PC-3 (cell line): Measurements from ENCODE around the gene POLR2C. TPM values are rescaled to one million over a fixed set of nuclear protein-coding genes. Genes with fewer than 3 reads are reported as not detected.

Experiments used
- ATAC-seq: fragments of 200-7000 bp; cut with Tn5 transposase; 2 replicates; pipeline ENCODE4 v1.9.1; 2020; ENCODE audit warnings: mild to moderate bottlenecking, moderate library complexity
- BruUV-seq: library from RNA; stranded (reverse); fragments of 400-500 nt; replicated peaks from 2 replicates; lab custom pipeline; 2021; lab: Mats Ljungman, UMichigan
- CTCF ChIA-PET: fragments of 300-600 bp; sonication (Branson Sonifier 250); formaldehyde crosslinking; loops from one replicate; lab custom pipeline; 2022; ENCODE audit warnings: antibody characterized with exemption; lab: Charles Lee
- POLR2A ChIA-PET: fragments of 300-600 bp; sonication (Branson Sonifier 250); formaldehyde crosslinking; loops from one replicate; lab custom pipeline; 2022; ENCODE audit warnings: antibody characterized with exemption; ENCODE audit not compliant: unreplicated experiment; lab: Charles Lee
- DNase-seq: peaks from one replicate; pipeline ENCODE4 v3.0.0-alpha.2; 2015
- H2AFZ ChIP-seq: fragments of 300-600 bp; sonication (generic); 2 replicates; pipeline ENCODE4 v1.6.0; 2016; ENCODE audit warnings: antibody characterized with exemption, low read length
- H3F3A ChIP-seq: fragments of 300-600 bp; sonication (generic); one replicate; pipeline ENCODE4 v1.6.0; 2017; ENCODE audit warnings: antibody characterized with exemption, low read length, control low read depth, mild to moderate bottlenecking; ENCODE audit not compliant: unreplicated experiment
- H3K27ac ChIP-seq: fragments of 300-600 bp; sonication (generic); 2 replicates; pipeline ENCODE4 v1.5.1; 2016; ENCODE audit warnings: mild to moderate bottlenecking, low read length
- H3K27me3 ChIP-seq: fragments of 300-600 bp; sonication (generic); 2 replicates; pipeline ENCODE4 v1.6.1; 2016; ENCODE audit warnings: low read length, mixed read lengths
- H3K36me3 ChIP-seq: fragments of 300-600 bp; sonication (generic); 2 replicates; pipeline ENCODE4 v1.6.1; 2016; ENCODE audit warnings: low read depth, mixed run types, low read length, mixed read lengths
- H3K4me1 ChIP-seq: fragments of 300-600 bp; sonication (generic); 2 replicates; pipeline ENCODE4 v1.5.1; 2016; ENCODE audit warnings: low read length; ENCODE audit not compliant: insufficient read depth
- H3K4me2 ChIP-seq: fragments of 300-600 bp; sonication (generic); 2 replicates; pipeline ENCODE4 v1.6.0; 2016; ENCODE audit warnings: low read length
- H3K4me3 ChIP-seq: fragments of 300-600 bp; sonication (generic); 2 replicates; pipeline ENCODE4 v1.5.1; 2016; ENCODE audit warnings: mild to moderate bottlenecking, low read length, mixed read lengths
- H3K79me2 ChIP-seq: fragments of 300-600 bp; sonication (generic); 2 replicates; pipeline ENCODE4 v1.6.1; 2017; ENCODE audit warnings: low read length, mixed read lengths
- H3K9ac ChIP-seq: fragments of 300-600 bp; sonication (generic); 2 replicates; pipeline ENCODE4 v1.6.0; 2016; ENCODE audit warnings: mild to moderate bottlenecking, low read length
- H3K9me2 ChIP-seq: fragments of 300-600 bp; sonication (generic); replicated peaks from 2 replicates; pipeline ENCODE4 v1.6.1; 2016; ENCODE audit warnings: mixed run types, low read length, mixed read lengths
- H3K9me3 ChIP-seq: fragments of 300-600 bp; sonication (generic); 2 replicates; pipeline ENCODE4 v1.6.1; 2016; ENCODE audit warnings: low read length, mixed read lengths
- H4K20me1 ChIP-seq: fragments of 300-600 bp; sonication (generic); 2 replicates; pipeline ENCODE4 v1.6.1; 2016; ENCODE audit warnings: low read length, mixed read lengths
- EZH2phosphoT487 ChIP-seq: fragments of 300-600 bp; sonication (generic); IDR thresholded peaks from 2 replicates; pipeline ENCODE4 v1.6.1; 2018; ENCODE audit warnings: mild to moderate bottlenecking, antibody characterized with exemption, low read length, borderline replicate concordance
- intact Hi-C: fragments of 100-400 bp; cut with micrococcal nuclease; formaldehyde crosslinking; loops from 2 replicates; pipeline ENCODE4 v1.9.0; 2023
- total RNA-seq: library from RNA; depleted of rRNA; stranded (reverse); fragments of >200 nt; gene quantifications from 2 replicates; pipeline ENCODE4 v1.2.3, GENCODE V29; 2014
- TF ChIP-seq, protein P1 (sequence below): fragments of 300-600 bp; sonication (generic); conservative IDR thresholded peaks from 2 replicates; pipeline ENCODE4 v1.5.1; 2017; ENCODE audit warnings: antibody characterized with exemption, low read depth, mild to moderate bottlenecking, low read length

The POLR2C gene
- total RNA-seq, 1 experiment from 2014 or later: 114 TPM

DNA sequence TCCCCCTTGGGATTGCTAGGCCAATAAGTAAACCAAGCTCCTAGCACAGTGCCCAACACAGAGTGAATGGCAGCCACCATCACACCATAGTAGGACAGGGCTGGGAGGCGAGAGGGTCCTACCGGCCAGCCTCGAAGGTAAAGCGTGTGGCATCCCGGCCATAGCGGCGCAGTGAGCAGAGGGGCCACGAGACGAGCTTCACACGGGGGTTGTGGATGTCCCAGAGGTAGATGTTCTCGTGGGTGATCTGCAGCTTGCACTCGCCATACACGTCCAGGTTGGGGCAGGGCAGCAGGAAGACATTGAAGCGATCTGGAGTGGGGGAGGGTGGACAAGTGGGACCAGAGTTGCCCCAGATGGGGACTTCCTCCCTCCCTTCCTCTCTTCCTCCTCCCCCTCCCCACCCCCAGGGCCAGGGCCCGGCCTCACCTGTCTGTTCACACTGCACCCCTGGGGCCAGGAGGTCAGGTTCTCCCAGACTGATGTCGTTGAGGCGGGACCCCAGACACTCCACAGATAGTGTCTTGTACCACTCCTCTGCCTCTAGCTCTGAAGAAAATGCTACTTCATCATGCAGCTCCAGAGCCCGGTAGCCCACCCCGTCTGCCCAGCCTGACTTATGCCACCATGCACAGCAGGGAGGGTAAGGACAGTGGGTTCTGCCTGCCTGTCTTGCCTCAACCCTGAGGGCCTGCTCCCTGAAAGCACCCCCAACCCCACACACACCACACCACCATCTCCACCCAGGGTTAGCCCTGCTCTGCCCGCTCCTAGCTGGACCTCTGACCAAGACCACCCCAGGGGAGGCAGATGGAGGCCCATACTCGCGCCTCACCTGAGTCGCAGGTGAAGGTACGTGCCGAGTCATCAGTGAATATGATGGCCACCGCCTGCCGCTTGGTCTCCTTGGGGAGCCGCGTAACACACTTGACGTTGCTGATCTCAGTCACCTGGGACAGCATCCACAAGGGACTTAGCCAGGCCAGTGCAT is 12.5 kb downstream of the POLR2C start:
- Histone ChIP-seq H4K20me1 (no peaks in the 10 kb centered on the region), H3K9ac (no peak overlapping the region), H3K9me2 (no peaks in the 10 kb centered on the region), H3K27ac (no peak overlapping the region), H3K79me2 (no peaks in the 10 kb centered on the region), H3K9me3 (no peaks in the 10 kb centered on the region), H3K4me3 (no peak overlapping the region), H3K36me3 (peaks cover 12% of the 10 kb centered on the region; the same call in 1 of the 2 replicates), H3F3A (no peaks in the 10 kb centered on the region), H3K4me2 (no peak overlapping the region), H3K27me3 (no peaks in the 10 kb centered on the region), H3K4me1 (no peaks in the 10 kb centered on the region), H2AFZ (no peak overlapping the region)
- ATAC-seq (no peak), DNase-seq (no peak)
- TF ChIP-seq EZH2phosphoT487: no peak
- TF ChIP-seq, protein P1, sequence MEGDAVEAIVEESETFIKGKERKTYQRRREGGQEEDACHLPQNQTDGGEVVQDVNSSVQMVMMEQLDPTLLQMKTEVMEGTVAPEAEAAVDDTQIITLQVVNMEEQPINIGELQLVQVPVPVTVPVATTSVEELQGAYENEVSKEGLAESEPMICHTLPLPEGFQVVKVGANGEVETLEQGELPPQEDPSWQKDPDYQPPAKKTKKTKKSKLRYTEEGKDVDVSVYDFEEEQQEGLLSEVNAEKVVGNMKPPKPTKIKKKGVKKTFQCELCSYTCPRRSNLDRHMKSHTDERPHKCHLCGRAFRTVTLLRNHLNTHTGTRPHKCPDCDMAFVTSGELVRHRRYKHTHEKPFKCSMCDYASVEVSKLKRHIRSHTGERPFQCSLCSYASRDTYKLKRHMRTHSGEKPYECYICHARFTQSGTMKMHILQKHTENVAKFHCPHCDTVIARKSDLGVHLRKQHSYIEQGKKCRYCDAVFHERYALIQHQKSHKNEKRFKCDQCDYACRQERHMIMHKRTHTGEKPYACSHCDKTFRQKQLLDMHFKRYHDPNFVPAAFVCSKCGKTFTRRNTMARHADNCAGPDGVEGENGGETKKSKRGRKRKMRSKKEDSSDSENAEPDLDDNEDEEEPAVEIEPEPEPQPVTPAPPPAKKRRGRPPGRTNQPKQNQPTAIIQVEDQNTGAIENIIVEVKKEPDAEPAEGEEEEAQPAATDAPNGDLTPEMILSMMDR: no peak
- intact Hi-C loops: no loop called here
- CTCF ChIA-PET: no interaction called here
- BruUV-seq: no TSS peak
- POLR2A ChIA-PET: no interaction called here

DNA sequence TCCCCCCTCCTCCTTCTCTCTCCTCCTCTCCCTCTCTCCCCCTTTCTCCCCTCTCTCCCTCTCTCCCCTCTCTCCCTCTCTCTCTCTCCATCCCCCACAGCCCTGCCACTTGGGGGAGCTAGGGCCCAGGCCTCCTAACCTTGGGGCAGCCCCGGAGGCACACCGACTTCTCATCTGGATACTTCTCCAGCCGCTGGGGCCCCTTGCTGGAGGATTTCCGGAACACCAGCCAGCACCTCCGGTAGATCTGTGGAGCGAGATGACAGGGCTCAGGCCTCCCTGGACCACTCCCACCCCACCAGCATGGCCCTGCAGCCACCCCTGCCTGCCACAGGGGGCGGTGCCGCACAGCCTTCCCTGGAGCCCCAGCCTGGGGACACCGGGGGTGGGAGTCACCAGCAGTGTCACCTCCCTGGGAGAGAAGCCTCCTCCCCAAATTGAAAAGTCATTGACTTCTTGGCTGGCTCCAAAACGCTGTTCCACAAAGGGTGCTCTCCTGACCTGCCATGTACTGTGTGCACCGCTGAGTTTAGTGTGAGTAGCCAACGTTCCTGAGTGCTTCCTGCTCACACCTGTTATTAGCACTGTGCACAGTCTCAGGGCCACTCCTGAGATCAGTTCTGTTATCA is 13.3 kb downstream of the POLR2C start:
- Histone ChIP-seq H2AFZ (no peak overlapping the region), H3K79me2 (no peaks in the 10 kb centered on the region), H3K27me3 (no peaks in the 10 kb centered on the region), H4K20me1 (no peaks in the 10 kb centered on the region), H3K4me2 (no peak overlapping the region), H3F3A (no peaks in the 10 kb centered on the region), H3K4me1 (no peaks in the 10 kb centered on the region), H3K36me3 (peaks cover 3% of the 10 kb centered on the region; the same call in 1 of the 2 replicates), H3K9ac (no peak overlapping the region), H3K4me3 (no peak overlapping the region), H3K9me2 (no peaks in the 10 kb centered on the region), H3K27ac (no peak overlapping the region), H3K9me3 (no peaks in the 10 kb centered on the region)
- ATAC-seq (peak; percentile 73), DNase-seq (peak; percentile 15)
- TF ChIP-seq EZH2phosphoT487: no peak
- TF ChIP-seq, protein P1: peak; percentile 49
- no TSS peak for BruUV-seq
- intact Hi-C loops: no loop called here
- CTCF ChIA-PET: no interaction called here
- POLR2A ChIA-PET: no interaction called here
